GM06990 (cell line): Measurements from ENCODE around the gene BHLHA9.
A peak's percentile ranks its signal among the peaks of the same experiment; 100 is the strongest.

Experiments
- DNase-seq: peaks from one replicate; pipeline ENCODE4 v3.0.0-alpha.2; 2011; ENCODE audit not compliant: insufficient read length; ENCODE audit errors: extremely low read depth
- H3K27me3 ChIP-seq: replicated peaks from 2 replicates; pipeline ENCODE4 v1.6.0; 2011; ENCODE audit warnings: low read length; ENCODE audit not compliant: control insufficient read depth, insufficient read depth
- H3K36me3 ChIP-seq: 2 replicates; pipeline ENCODE4 v1.5.1; 2011; ENCODE audit warnings: low read length; ENCODE audit not compliant: control insufficient read depth, insufficient read depth
- H3K4me3 ChIP-seq: replicated peaks from 2 replicates; pipeline ENCODE4 v1.5.1; 2011; ENCODE audit warnings: low read depth, mild to moderate bottlenecking, control low read depth, low read length
- CTCF ChIP-seq: IDR thresholded peaks from 2 replicates; pipeline ENCODE4 v1.5.1; 2011; ENCODE audit warnings: low read length, control low read depth, mild to moderate bottlenecking, inconsistent platforms; ENCODE audit not compliant: insufficient read depth, poor library complexity, severe bottlenecking

BHLHA9 gene

GRCh38 chr17:1275205-1275961 lies 5.1 kb downstream of the BHLHA9 start:
- no peak for DNase-seq
- H3K4me3 ChIP-seq, result no peak overlapping the region
- no peak for TF ChIP-seq CTCF
- no peaks in the 10 kb centered on the region; the same call in 1 of the 2 replicates for H3K27me3 ChIP-seq
- no peaks in the 10 kb centered on the region for H3K36me3 ChIP-seq

GRCh38 chr17:1275962-1276736 lies 5.9 kb downstream of the BHLHA9 start:
- Histone ChIP-seq H3K27me3 (no peaks in the 10 kb centered on the region; the same call in 1 of the 2 replicates), H3K36me3 (no peaks in the 10 kb centered on the region), H3K4me3 (no peak overlapping the region)
- TF ChIP-seq CTCF, result peak; percentile 87
- DNase-seq, result peak; percentile 46

GRCh38 chr17:1280652-1281051 lies 10.4 kb downstream of the BHLHA9 start:
- Histone ChIP-seq H3K4me3 (no peak overlapping the region), H3K36me3 (no peaks in the 10 kb centered on the region), H3K27me3 (no peaks in the 10 kb centered on the region; the same call in 1 of the 2 replicates)
- DNase-seq, result no peak
- TF ChIP-seq CTCF, result no peak

- no peak for DNase-seq
- no peak overlapping the region for H3K4me3 ChIP-seq
- H3K36me3 ChIP-seq, result no peaks in the 10 kb centered on the region
- TF ChIP-seq CTCF, result no peak
- H3K27me3 ChIP-seq, result no peaks in the 10 kb centered on the region
Observed at GRCh38 chr17:1286379-1287106, 16.3 kb downstream of the BHLHA9 start.

- Histone ChIP-seq H3K27me3 (no peaks in the 10 kb centered on the region), H3K4me3 (no peak overlapping the region), H3K36me3 (no peaks in the 10 kb centered on the region)
- TF ChIP-seq CTCF, result no peak
- no peak for DNase-seq
Observed at GRCh38 chr17:1289695-1290094, 19.5 kb downstream of the BHLHA9 start.
